ENCODE data around the gene SLC2A6. TPM values are rescaled to one million over a fixed set of nuclear protein-coding genes. Genes with fewer than 3 reads are reported as not detected.

SLC2A6 gene
- total and polyA plus RNA-seq, 5 donors, result 1.7 to 4.0 (median 3.6) TPM

DNA sequence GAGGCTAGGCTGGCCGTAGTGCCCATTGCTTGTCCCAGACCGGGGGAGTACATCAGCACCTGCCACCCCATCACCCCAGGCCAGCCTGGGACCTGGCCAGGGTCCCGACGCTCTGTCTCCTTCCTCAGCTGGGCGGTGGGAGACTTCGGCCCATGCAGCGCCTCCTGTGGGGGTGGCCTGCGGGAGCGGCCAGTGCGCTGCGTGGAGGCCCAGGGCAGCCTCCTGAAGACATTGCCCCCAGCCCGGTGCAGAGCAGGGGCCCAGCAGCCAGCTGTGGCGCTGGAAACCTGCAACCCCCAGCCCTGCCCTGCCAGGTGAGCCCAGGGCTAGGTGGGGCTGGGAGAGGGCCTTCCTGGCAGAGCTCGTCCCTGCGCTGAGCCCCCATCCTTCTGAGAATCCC is 35.7 kb downstream of the SLC2A6 start:
- peak in 1 of 3 donors; percentile 18 for DNase-seq
- intact Hi-C loops (cut with DNase I), result no loop called here
- 92% methylated on average over 15 of the region's 15 CpGs for WGBS
- Histone ChIP-seq H3K27ac (ENCODE audit: low read length) (no peak overlapping the region), H3K4me1 (ENCODE audit: control insufficient read depth, insufficient read depth, low read length) (no peaks in the 10 kb centered on the region), H3K27me3 (ENCODE audit: control insufficient read depth, insufficient read depth) (no peaks in the 10 kb centered on the region), H3K9me3 (ENCODE audit: control insufficient read depth, low read length) (no peaks in the 10 kb centered on the region), H3K4me3 (ENCODE audit: low read length) (no peak overlapping the region)
- ATAC-seq, result no peak

- Histone ChIP-seq H3K4me3 (ENCODE audit: low read length) (no peak overlapping the region), H3K27ac (ENCODE audit: low read length) (no peak overlapping the region), H3K9me3 (ENCODE audit: control insufficient read depth, low read length) (no peaks in the 10 kb centered on the region), H3K27me3 (ENCODE audit: control insufficient read depth, insufficient read depth) (no peaks in the 10 kb centered on the region), H3K4me1 (ENCODE audit: control insufficient read depth, insufficient read depth, low read length) (no peaks in the 10 kb centered on the region)
- ATAC-seq (no peak), DNase-seq (peak in 2 of 3 donors; percentile 17 to 26)
- intact Hi-C loops (cut with DNase I), result no loop called here
- WGBS, result 56% methylated on average over 5 of the region's 5 CpGs
These were observed 37.3 kb downstream of the SLC2A6 start for GRCh38 chr9:133441571-133441970.

DNA sequence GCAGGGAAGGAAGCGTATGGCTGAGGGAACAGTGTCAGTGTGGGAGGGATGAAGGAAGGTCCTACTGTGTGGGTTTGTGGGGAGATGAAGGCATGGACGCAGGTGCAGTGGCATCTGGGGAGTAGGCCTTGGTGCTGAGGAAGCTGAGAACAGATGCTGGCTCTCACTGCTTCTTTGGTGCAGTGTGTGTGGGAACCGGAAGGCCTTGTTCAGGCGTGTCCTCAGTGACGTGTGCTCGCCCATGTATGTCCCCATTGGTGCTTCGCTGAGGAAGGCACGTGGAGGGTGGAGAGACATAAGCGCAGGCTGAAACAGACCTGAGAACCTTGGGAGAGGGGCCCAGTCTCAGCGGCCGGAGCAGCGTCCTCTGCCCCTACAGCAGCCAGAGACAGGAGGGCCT is 38.0 kb downstream of the SLC2A6 start:
- intact Hi-C loops (cut with DNase I), result no loop called here
- no peaks in the 10 kb centered on the region for H3K4me1 ChIP-seq (ENCODE audit: control insufficient read depth, insufficient read depth, low read length)
- ATAC-seq (no peak), DNase-seq (no peak)
- H3K4me3 ChIP-seq (ENCODE audit: low read length), result no peak overlapping the region
- H3K27ac ChIP-seq (ENCODE audit: low read length), result no peak overlapping the region
- WGBS, result 87% methylated on average over 12 of the region's 12 CpGs
- H3K9me3 ChIP-seq (ENCODE audit: control insufficient read depth, low read length), result no peaks in the 10 kb centered on the region
- no peaks in the 10 kb centered on the region for H3K27me3 ChIP-seq (ENCODE audit: control insufficient read depth, insufficient read depth)

DNA sequence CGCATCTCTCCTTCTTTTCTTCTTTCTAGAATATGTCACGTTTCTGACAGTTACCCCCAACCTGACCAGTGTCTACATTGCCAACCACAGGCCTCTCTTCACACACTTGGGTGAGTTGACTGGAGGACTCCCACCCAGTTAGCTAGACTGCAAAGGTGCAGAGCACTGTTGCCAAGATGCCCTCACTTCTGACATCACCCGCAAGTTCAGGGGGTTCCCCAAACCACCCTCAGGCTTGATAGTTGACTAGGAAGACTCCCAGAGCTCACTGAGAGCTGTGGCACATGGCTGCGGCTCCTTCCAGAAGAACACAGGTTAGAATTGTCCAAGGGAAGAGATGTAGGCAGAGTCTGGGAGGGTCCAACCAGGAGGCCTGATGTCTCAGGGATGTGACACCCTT is 39.6 kb downstream of the SLC2A6 start:
- H3K4me3 ChIP-seq (ENCODE audit: low read length), result no peak overlapping the region
- WGBS, result 76% methylated on average over 4 of the region's 4 CpGs
- ATAC-seq, result no peak
- H3K27me3 ChIP-seq (ENCODE audit: control insufficient read depth, insufficient read depth), result no peaks in the 10 kb centered on the region
- intact Hi-C loops (cut with DNase I), result no loop called here
- no peak for DNase-seq
- no peaks in the 10 kb centered on the region for H3K9me3 ChIP-seq (ENCODE audit: control insufficient read depth, low read length)
- H3K4me1 ChIP-seq (ENCODE audit: control insufficient read depth, insufficient read depth, low read length), result no peaks in the 10 kb centered on the region
- H3K27ac ChIP-seq (ENCODE audit: low read length), result no peak overlapping the region

DNA sequence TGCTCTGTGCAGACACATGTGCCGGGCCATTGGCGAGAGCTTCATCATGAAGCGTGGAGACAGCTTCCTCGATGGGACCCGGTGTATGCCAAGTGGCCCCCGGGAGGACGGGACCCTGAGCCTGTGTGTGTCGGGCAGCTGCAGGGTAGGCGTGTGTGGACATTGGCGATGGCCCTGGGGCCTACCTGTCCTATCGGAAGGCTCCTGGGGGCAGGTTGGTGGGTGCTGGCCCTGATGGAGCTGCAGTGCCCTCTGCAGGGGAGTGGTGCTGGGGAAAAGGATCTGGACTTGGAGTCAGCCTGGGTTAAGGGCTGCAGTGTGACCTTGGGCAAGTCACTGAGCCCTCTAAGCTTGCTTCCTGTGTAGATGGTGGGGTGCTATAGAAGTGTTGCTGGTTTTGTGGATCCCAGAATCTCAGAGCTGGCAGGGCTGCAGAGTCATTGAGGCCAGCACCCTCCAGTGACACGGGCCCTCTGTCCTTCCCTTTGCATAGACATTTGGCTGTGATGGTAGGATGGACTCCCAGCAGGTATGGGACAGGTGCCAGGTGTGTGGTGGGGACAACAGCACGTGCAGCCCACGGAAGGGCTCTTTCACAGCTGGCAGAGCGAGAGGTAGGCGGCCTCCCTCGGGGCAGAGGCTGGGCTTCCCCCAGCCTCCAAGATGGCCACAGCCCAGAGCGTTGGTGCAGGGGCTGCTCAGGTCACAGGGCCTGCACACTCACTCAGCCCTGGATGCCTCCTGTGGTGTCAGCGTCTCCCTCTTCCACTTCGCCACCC is 41.0 kb downstream of the SLC2A6 start:
- H3K4me3 ChIP-seq (ENCODE audit: low read length), result no peak overlapping the region
- no peaks in the 10 kb centered on the region for H3K27me3 ChIP-seq (ENCODE audit: control insufficient read depth, insufficient read depth)
- WGBS, result 90% methylated on average over 20 of the region's 20 CpGs
- DNase-seq, result peak in 1 of 3 donors; percentile 39
- no peak overlapping the region for H3K27ac ChIP-seq (ENCODE audit: low read length)
- H3K9me3 ChIP-seq (ENCODE audit: control insufficient read depth, low read length), result no peaks in the 10 kb centered on the region
- no peak for ATAC-seq
- H3K4me1 ChIP-seq (ENCODE audit: control insufficient read depth, insufficient read depth, low read length), result no peaks in the 10 kb centered on the region
- intact Hi-C loops (cut with DNase I), result no loop called here

- DNase-seq (peak in 1 of 3 donors; percentile 24), ATAC-seq (no peak)
- H3K4me3 ChIP-seq (ENCODE audit: low read length), result no peak overlapping the region
- H3K4me1 ChIP-seq (ENCODE audit: control insufficient read depth, insufficient read depth, low read length), result no peaks in the 10 kb centered on the region
- no peaks in the 10 kb centered on the region for H3K27me3 ChIP-seq (ENCODE audit: control insufficient read depth, insufficient read depth)
- WGBS, result 73% methylated on average over 16 of the region's 16 CpGs
- H3K9me3 ChIP-seq (ENCODE audit: control insufficient read depth, low read length), result no peaks in the 10 kb centered on the region
- H3K27ac ChIP-seq (ENCODE audit: low read length), result no peak overlapping the region
- intact Hi-C loops (cut with DNase I), result no loop called here
These were observed 42.2 kb downstream of the SLC2A6 start for GRCh38 chr9:133436681-133437080.

DNA sequence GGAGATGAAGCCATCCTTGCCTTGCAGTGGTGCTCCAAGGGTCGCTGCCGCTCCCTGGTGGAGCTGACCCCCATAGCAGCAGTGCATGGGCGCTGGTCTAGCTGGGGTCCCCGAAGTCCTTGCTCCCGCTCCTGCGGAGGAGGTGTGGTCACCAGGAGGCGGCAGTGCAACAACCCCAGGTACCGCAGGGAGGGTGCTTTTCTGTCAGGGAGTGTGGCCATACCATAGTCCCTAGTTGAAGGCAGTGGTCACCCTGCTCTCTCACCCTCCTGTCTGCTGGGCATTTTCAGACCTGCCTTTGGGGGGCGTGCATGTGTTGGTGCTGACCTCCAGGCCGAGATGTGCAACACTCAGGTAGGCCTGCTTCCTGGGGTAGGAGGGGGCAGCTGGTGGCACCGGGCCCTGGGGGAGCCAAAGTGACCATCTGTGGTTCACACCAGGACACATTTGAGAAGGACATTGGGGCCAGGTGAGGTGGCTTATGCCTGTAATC is 45.5 kb downstream of the SLC2A6 start:
- intact Hi-C loops (cut with DNase I), result no loop called here
- no peaks in the 10 kb centered on the region for H3K4me1 ChIP-seq (ENCODE audit: control insufficient read depth, insufficient read depth, low read length)
- WGBS, result 82% methylated on average over 11 of the region's 11 CpGs
- no peaks in the 10 kb centered on the region for H3K27me3 ChIP-seq (ENCODE audit: control insufficient read depth, insufficient read depth)
- ATAC-seq (no peak), DNase-seq (no peak)
- H3K4me3 ChIP-seq (ENCODE audit: low read length), result no peak overlapping the region
- H3K9me3 ChIP-seq (ENCODE audit: control insufficient read depth, low read length), result no peaks in the 10 kb centered on the region
- H3K27ac ChIP-seq (ENCODE audit: low read length), result no peak overlapping the region

DNA sequence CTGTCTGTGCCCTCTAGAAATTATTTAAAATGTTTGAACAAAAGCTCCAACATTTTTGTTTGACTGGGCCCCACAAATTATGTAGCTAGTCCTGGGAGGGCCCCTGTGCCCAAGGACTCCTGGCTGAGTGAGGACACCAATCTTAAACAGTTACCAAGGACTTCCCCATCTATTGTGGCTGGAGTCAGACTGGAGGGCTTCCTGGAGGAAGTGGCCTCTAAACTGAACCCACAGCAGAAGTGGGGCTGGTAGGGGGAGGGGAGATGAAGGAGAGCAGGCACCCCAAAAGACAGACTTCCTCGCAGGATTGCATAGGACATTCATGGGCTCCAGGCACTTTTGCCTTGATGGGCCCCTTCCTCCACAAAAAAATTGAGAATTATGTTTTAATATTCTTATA is 48.7 kb downstream of the SLC2A6 start:
- Histone ChIP-seq H3K9me3 (ENCODE audit: control insufficient read depth, low read length) (no peaks in the 10 kb centered on the region), H3K27ac (ENCODE audit: low read length) (no peak overlapping the region), H3K4me3 (ENCODE audit: low read length) (no peak overlapping the region), H3K27me3 (ENCODE audit: control insufficient read depth, insufficient read depth) (no peaks in the 10 kb centered on the region), H3K4me1 (ENCODE audit: control insufficient read depth, insufficient read depth, low read length) (no peaks in the 10 kb centered on the region)
- 92% methylated on average over 1 of the region's 1 CpG for WGBS
- ATAC-seq (no peak), DNase-seq (no peak)
- intact Hi-C loops (cut with DNase I), result no loop called here

GRCh38 chr9:133429641-133430161 is 49.2 kb downstream of the SLC2A6 start:
- DNase-seq (peak in 1 of 3 donors; percentile 71), ATAC-seq (peak; percentile 28 to 70)
- intact Hi-C loops (cut with DNase I), result no loop called here
- 21% methylated on average over 49 of the region's 49 CpGs for WGBS
- H3K27ac ChIP-seq (ENCODE audit: low read length), result no peak overlapping the region
- H3K9me3 ChIP-seq (ENCODE audit: control insufficient read depth, low read length), result no peaks in the 10 kb centered on the region
- H3K27me3 ChIP-seq (ENCODE audit: control insufficient read depth, insufficient read depth), result no peaks in the 10 kb centered on the region
- no peaks in the 10 kb centered on the region for H3K4me1 ChIP-seq (ENCODE audit: control insufficient read depth, insufficient read depth, low read length)
- H3K4me3 ChIP-seq (ENCODE audit: low read length), result no peak overlapping the region

GRCh38 chr9:133429214-133429613 is 49.7 kb downstream of the SLC2A6 start:
- DNase-seq (no peak), ATAC-seq (no peak)
- Histone ChIP-seq H3K9me3 (ENCODE audit: control insufficient read depth, low read length) (no peaks in the 10 kb centered on the region), H3K27ac (ENCODE audit: low read length) (no peak overlapping the region), H3K4me3 (ENCODE audit: low read length) (peak overlapping the region; percentile 17), H3K27me3 (ENCODE audit: control insufficient read depth, insufficient read depth) (no peaks in the 10 kb centered on the region), H3K4me1 (ENCODE audit: control insufficient read depth, insufficient read depth, low read length) (no peaks in the 10 kb centered on the region)
- intact Hi-C loops (cut with DNase I), result no loop called here
- 2% methylated on average over 18 of the region's 18 CpGs for WGBS

- H3K27ac ChIP-seq (ENCODE audit: low read length), result no peak overlapping the region
- peak overlapping the region; percentile 17 for H3K4me3 ChIP-seq (ENCODE audit: low read length)
- intact Hi-C loops (cut with DNase I), result no loop called here
- H3K9me3 ChIP-seq (ENCODE audit: control insufficient read depth, low read length), result no peaks in the 10 kb centered on the region
- DNase-seq (no peak), ATAC-seq (peak in 1 of 2 donors; percentile 34)
- WGBS, result 1% methylated on average over 56 of the region's 57 CpGs
- H3K4me1 ChIP-seq (ENCODE audit: control insufficient read depth, insufficient read depth, low read length), result no peaks in the 10 kb centered on the region
- H3K27me3 ChIP-seq (ENCODE audit: control insufficient read depth, insufficient read depth), result no peaks in the 10 kb centered on the region
These were observed 50.2 kb downstream of the SLC2A6 start for GRCh38 chr9:133428617-133429101.
